K562 (cell line): ENCODE measurements around the gene MADD. TPM values are rescaled to one million over a fixed set of nuclear protein-coding genes. Genes with fewer than 3 reads are reported as not detected.

Experiments used
- ARNT ChIP-seq, 2 experiments: fragments of 450-650 bp; IDR thresholded peaks; 2 replicates each; pipeline ENCODE4 v1.6.1; 2016; ENCODE audit warnings: mild to moderate bottlenecking in 1 of 2
- CAMTA2 ChIP-seq: fragments of 250-450 bp; sonication (Bioruptor Pico); conservative IDR thresholded peaks from 2 replicates; pipeline ENCODE4 v1.5.1; 2022
- FOSL1 ChIP-seq: fragments of 200-800 bp; sonication (Bioruptor generic); conservative IDR thresholded peaks from 2 replicates; pipeline ENCODE4 v1.6.1; 2016; ENCODE audit warnings: missing genetic modification characterization, missing compliant biosample characterization
- HEY1 ChIP-seq: fragments of 250-450 bp; sonication (Bioruptor Pico); IDR thresholded peaks from 2 replicates; pipeline ENCODE4 v1.5.0; 2020; ENCODE audit warnings: mild to moderate bottlenecking, moderate library complexity, borderline replicate concordance
- JUNB ChIP-seq: fragments of 450-650 bp; formaldehyde crosslinking; conservative IDR thresholded peaks from 2 replicates; pipeline ENCODE4 v1.4.0; 2020; ENCODE audit warnings: mild to moderate bottlenecking
- MED1 ChIP-seq: sonication (generic); formaldehyde crosslinking; IDR thresholded peaks from 2 replicates; pipeline ENCODE4 v1.8.1; 2023; ENCODE audit warnings: missing genetic modification reagents, borderline replicate concordance
- POLR2A ChIP-seq: fragments of 450-650 bp; conservative IDR thresholded peaks from 2 replicates; pipeline ENCODE4 v1.6.1; 2016
- SLC30A9 ChIP-seq: fragments of 250-450 bp; sonication (Bioruptor Pico); IDR thresholded peaks from 2 replicates; pipeline ENCODE4 v1.8.0; 2022; ENCODE audit warnings: mild to moderate bottlenecking, moderate library complexity
- SRSF7 ChIP-seq: fragments of 200-400 bp; formaldehyde crosslinking; optimal IDR thresholded peaks from 2 replicates; pipeline ENCODE3; 2017; ENCODE audit warnings: mild to moderate bottlenecking, low read depth, low read length
- THRAP3 ChIP-seq: fragments of 450-650 bp; IDR thresholded peaks from 2 replicates; pipeline ENCODE4 v1.6.1; 2016; ENCODE audit warnings: mild to moderate bottlenecking, inconsistent platforms, borderline replicate concordance
- ZC3H11A ChIP-seq: IDR thresholded peaks from 2 replicates; pipeline ENCODE4 v1.6.1; 2012; ENCODE audit warnings: low read depth, low read length, improper control_type of control experiment
- ZFPM2 ChIP-seq: fragments of 250-450 bp; sonication (Bioruptor Pico); IDR thresholded peaks from 2 replicates; pipeline ENCODE4 v1.5.1; 2022; ENCODE audit warnings: mild to moderate bottlenecking
- ZNF174 ChIP-seq: fragments of 250-450 bp; sonication (Bioruptor Pico); IDR thresholded peaks from 2 replicates; pipeline ENCODE4 v1.4.0; 2020; ENCODE audit warnings: mild to moderate bottlenecking
- polyA plus RNA-seq, 8 experiments: library from polyadenylated mRNA; depleted of rRNA in 4 of 8; stranded (reverse) in 5 of 8; unstranded in 3 of 8; fragments of >200 nt; fragmentation: Nextera tagmentation in 2 of 8; fragmentation: Illumina TruSeq in 1 of 8; extraction: Ambion mirVana in 2 of 8; extraction: Trizol in 1 of 8; gene quantifications; 2 replicates each; pipeline versions ENCODE4 v1.2.1 to v1.2.3, GENCODE V29; 2011 to 2014; ENCODE audit warnings: inconsistent platforms in 1 of 8, missing spikeins in 1 of 8
- total RNA-seq, 7 experiments: library from RNA; depleted of rRNA in 6 of 7; stranded (reverse); fragments of >200 nt in 6 of 7; fragmentation: Illumina TruSeq in 2 of 7; extraction: Trizol in 2 of 7; gene quantifications; 2 replicates each; pipeline versions ENCODE4 v1.2.1 to v1.2.3, GENCODE V29; 2011 to 2021; ENCODE audit warnings: low replicate concordance in 1 of 7
- TF ChIP-seq, protein P1 (sequence below): conservative IDR thresholded peaks from 2 replicates; pipeline ENCODE4 v1.6.1; 2011; ENCODE audit warnings: low read depth, mild to moderate bottlenecking, low read length; ENCODE audit not compliant: control insufficient read depth
- TF ChIP-seq, protein P2 (sequence below): IDR thresholded peaks from 2 replicates; pipeline ENCODE4 v1.6.1; 2016; ENCODE audit warnings: missing genetic modification characterization, missing compliant biosample characterization
- TF ChIP-seq, protein P3 (sequence below): fragments of 250-450 bp; sonication (Bioruptor Pico); IDR thresholded peaks from 2 replicates; pipeline ENCODE4 v1.4.0; 2020
- TF ChIP-seq, protein P4 (sequence below): sonication (generic); formaldehyde crosslinking; IDR thresholded peaks from 2 replicates; pipeline ENCODE4 v1.8.0; 2022; ENCODE audit warnings: mild to moderate bottlenecking, missing genetic modification reagents
- TF ChIP-seq, protein P5 (sequence below): fragments of 450-650 bp; formaldehyde crosslinking; IDR thresholded peaks from 2 replicates; pipeline ENCODE4 v1.4.0; 2020; ENCODE audit warnings: mild to moderate bottlenecking, moderate library complexity

Gene MADD
- total and polyA plus RNA-seq, 9 of the 15 experiments (the other 6 are each of a cell fraction or from before 2014, with no cell fraction given) = 0.68 to 57.6 (median 33.6) TPM

DNA sequence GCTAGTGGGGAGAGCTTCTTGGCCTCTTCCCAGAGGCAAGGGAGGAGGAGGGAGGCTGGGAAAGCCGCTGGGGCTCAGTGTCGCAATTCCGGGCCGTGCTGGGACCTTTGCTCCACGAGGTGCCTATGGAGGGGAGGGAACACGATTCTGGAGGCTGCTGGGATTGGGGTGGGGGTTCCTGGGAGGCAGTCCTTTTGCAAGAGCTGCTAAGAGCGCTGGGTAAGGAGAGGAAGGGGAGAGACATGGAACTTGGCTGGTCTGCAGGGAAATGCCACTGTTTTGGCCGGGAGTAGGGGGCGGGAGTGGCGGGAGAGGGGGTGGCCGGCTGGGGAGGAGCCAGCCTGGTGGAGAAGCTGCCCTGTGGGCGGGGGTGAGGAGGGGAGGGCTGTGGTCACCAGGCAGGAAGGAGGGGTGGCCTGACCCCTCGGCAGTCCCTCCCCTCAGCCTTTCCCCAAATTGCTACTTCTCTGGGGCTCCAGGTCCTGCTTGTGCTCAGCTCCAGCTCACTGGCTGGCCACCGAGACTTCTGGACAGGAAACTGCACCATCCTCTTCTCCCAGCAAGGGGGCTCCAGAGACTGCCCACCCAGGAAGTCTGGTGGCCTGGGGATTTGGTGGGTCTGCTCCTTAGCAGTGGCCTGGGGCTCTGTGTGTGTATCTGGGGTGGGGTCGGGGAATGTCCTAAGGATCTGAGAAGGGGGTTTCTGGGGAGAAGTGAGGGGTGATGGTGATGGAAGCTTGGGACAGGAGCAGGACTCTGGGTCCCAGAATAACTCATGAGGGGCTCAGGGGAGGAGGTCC is 12.2 kb upstream of the MADD start, which contains the start of gene NR1H3 (continued):
- TF ChIP-seq, protein P1, sequence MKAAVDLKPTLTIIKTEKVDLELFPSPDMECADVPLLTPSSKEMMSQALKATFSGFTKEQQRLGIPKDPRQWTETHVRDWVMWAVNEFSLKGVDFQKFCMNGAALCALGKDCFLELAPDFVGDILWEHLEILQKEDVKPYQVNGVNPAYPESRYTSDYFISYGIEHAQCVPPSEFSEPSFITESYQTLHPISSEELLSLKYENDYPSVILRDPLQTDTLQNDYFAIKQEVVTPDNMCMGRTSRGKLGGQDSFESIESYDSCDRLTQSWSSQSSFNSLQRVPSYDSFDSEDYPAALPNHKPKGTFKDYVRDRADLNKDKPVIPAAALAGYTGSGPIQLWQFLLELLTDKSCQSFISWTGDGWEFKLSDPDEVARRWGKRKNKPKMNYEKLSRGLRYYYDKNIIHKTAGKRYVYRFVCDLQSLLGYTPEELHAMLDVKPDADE = no peak
- TF ChIP-seq HEY1 (CRISPR knock-in tag) (no peak), MED1 (CRISPR knock-in tag) (no peak), THRAP3 (no peak), ARNT (IDR thresholded peaks at IDR 0.05) (no peak), CAMTA2 (CRISPR knock-in tag) (no peak), POLR2A (peak; percentile 41; the same call in 1 of the 2 replicates), SLC30A9 (no peak), ZC3H11A (no peak), JUNB (CRISPR knock-in tag) (no peak), ZNF174 (CRISPR knock-in tag) (no peak), SRSF7 (no peak), ZFPM2 (CRISPR knock-in tag) (no peak), FOSL1 (no peak)
- TF ChIP-seq, protein P2, sequence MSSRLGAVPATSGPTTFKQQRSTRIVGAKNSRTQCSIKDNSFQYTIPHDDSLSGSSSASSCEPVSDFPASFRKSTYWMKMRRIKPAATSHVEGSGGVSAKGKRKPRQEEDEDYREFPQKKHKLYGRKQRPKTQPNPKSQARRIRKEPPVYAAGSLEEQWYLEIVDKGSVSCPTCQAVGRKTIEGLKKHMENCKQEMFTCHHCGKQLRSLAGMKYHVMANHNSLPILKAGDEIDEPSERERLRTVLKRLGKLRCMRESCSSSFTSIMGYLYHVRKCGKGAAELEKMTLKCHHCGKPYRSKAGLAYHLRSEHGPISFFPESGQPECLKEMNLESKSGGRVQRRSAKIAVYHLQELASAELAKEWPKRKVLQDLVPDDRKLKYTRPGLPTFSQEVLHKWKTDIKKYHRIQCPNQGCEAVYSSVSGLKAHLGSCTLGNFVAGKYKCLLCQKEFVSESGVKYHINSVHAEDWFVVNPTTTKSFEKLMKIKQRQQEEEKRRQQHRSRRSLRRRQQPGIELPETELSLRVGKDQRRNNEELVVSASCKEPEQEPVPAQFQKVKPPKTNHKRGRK (tag) = no peak
- TF ChIP-seq, protein P3, sequence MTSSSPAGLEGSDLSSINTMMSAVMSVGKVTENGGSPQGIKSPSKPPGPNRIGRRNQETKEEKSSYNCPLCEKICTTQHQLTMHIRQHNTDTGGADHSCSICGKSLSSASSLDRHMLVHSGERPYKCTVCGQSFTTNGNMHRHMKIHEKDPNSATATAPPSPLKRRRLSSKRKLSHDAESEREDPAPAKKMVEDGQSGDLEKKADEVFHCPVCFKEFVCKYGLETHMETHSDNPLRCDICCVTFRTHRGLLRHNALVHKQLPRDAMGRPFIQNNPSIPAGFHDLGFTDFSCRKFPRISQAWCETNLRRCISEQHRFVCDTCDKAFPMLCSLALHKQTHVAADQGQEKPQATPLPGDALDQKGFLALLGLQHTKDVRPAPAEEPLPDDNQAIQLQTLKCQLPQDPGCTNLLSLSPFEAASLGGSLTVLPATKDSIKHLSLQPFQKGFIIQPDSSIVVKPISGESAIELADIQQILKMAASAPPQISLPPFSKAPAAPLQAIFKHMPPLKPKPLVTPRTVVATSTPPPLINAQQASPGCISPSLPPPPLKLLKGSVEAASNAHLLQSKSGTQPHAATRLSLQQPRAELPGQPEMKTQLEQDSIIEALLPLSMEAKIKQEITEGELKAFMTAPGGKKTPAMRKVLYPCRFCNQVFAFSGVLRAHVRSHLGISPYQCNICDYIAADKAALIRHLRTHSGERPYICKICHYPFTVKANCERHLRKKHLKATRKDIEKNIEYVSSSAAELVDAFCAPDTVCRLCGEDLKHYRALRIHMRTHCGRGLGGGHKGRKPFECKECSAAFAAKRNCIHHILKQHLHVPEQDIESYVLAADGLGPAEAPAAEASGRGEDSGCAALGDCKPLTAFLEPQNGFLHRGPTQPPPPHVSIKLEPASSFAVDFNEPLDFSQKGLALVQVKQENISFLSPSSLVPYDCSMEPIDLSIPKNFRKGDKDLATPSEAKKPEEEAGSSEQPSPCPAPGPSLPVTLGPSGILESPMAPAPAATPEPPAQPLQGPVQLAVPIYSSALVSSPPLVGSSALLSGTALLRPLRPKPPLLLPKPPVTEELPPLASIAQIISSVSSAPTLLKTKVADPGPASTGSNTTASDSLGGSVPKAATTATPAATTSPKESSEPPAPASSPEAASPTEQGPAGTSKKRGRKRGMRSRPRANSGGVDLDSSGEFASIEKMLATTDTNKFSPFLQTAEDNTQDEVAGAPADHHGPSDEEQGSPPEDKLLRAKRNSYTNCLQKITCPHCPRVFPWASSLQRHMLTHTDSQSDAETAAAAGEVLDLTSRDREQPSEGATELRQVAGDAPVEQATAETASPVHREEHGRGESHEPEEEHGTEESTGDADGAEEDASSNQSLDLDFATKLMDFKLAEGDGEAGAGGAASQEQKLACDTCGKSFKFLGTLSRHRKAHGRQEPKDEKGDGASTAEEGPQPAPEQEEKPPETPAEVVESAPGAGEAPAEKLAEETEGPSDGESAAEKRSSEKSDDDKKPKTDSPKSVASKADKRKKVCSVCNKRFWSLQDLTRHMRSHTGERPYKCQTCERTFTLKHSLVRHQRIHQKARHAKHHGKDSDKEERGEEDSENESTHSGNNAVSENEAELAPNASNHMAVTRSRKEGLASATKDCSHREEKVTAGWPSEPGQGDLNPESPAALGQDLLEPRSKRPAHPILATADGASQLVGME (CRISPR knock-in tag) = no peak
- TF ChIP-seq, protein P4, sequence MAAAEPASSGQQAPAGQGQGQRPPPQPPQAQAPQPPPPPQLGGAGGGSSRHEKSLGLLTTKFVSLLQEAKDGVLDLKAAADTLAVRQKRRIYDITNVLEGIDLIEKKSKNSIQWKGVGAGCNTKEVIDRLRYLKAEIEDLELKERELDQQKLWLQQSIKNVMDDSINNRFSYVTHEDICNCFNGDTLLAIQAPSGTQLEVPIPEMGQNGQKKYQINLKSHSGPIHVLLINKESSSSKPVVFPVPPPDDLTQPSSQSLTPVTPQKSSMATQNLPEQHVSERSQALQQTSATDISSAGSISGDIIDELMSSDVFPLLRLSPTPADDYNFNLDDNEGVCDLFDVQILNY (CRISPR knock-in tag) = no peak
- TF ChIP-seq, protein P5, sequence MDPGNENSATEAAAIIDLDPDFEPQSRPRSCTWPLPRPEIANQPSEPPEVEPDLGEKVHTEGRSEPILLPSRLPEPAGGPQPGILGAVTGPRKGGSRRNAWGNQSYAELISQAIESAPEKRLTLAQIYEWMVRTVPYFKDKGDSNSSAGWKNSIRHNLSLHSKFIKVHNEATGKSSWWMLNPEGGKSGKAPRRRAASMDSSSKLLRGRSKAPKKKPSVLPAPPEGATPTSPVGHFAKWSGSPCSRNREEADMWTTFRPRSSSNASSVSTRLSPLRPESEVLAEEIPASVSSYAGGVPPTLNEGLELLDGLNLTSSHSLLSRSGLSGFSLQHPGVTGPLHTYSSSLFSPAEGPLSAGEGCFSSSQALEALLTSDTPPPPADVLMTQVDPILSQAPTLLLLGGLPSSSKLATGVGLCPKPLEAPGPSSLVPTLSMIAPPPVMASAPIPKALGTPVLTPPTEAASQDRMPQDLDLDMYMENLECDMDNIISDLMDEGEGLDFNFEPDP = no peak
